Measurements from ENCODE around the gene ARMC10. TPM values are rescaled to one million over a fixed set of nuclear protein-coding genes. Genes with fewer than 3 reads are reported as not detected.
"Not testable (repeated sequence)": the region's sequence is repeated elsewhere in the genome, so short reads cannot be mapped to it uniquely, and the experiment has no call there.

The ARMC10 gene
- total RNA-seq, 6 donors from 2014 or later = 13.6 to 34.5 (median 30.4) TPM

DNA sequence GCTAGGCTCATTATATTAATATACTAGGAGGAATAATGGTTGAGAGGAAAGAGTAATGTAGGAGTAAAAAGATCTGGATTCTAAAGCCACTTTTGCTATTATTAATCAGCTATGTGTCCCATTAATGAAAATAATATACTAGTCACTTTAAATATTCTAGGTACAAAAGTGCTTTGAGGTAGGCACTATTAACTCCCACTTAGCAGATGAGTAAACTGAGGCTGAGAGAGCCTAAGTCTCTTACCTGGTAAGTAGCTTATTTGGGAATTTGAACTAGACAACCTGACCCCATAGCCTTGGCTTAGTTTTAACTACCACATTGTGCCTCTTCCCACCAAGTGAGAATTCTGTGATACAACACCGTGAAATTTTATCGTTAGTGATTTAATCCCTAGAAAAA, 6.0 kb downstream of the ARMC10 start:
- H3K27me3 ChIP-seq = no peaks in the 10 kb centered on the region
- no peak for DNase-seq
- peaks cover 3 to 30% (median 7%) of the 10 kb centered on the region in 4 donors for H3K36me3 ChIP-seq
- no peak for ATAC-seq (ENCODE audit: low FRiP score in 2 of 2)
- H3K4me3 ChIP-seq = no peak overlapping the region
- 99 to 100% methylated on average over 2 of the region's 2 CpGs for WGBS, 2 donors
- no peaks in the 10 kb centered on the region for H3K9me3 ChIP-seq
- TF ChIP-seq EP300 (IDR thresholded peaks at IDR 0.05) = no peak
- no peak for TF ChIP-seq POLR2AphosphoS5 (IDR thresholded peaks at IDR 0.05)
- TF ChIP-seq, protein P1, sequence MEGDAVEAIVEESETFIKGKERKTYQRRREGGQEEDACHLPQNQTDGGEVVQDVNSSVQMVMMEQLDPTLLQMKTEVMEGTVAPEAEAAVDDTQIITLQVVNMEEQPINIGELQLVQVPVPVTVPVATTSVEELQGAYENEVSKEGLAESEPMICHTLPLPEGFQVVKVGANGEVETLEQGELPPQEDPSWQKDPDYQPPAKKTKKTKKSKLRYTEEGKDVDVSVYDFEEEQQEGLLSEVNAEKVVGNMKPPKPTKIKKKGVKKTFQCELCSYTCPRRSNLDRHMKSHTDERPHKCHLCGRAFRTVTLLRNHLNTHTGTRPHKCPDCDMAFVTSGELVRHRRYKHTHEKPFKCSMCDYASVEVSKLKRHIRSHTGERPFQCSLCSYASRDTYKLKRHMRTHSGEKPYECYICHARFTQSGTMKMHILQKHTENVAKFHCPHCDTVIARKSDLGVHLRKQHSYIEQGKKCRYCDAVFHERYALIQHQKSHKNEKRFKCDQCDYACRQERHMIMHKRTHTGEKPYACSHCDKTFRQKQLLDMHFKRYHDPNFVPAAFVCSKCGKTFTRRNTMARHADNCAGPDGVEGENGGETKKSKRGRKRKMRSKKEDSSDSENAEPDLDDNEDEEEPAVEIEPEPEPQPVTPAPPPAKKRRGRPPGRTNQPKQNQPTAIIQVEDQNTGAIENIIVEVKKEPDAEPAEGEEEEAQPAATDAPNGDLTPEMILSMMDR (IDR thresholded peaks at IDR 0.05) = no peak
- no peak for TF ChIP-seq POLR2A (IDR thresholded peaks at IDR 0.05)
- H3K4me1 ChIP-seq = peaks cover 9 to 12% (median 11%) of the 10 kb centered on the region in 4 donors
- H3K27ac ChIP-seq = no peak overlapping the region

DNA sequence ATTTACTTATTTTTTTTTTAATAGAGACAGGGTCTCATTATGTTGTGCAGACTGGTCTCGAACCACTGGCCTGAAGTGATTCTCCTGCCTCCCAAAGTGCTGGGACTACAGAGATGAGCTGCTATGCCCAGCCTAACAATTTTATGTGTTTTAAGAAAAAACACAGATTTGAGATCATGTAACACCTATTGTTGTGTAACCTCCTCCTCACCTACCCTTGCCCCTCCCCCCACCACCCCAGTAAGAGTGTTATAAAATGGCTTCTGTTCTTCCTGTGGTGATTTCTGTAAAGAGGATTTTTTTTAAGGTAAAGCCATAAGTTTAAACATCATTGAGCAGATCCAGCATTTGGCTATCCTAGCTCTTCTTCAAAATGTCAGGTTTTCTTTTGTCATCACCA, 7.6 kb downstream of the ARMC10 start:
- DNase-seq (no peak), ATAC-seq (ENCODE audit: low FRiP score in 2 of 2) (no peak)
- H3K4me1 ChIP-seq = no peaks in the 10 kb centered on the region
- no peak overlapping the region for H3K4me3 ChIP-seq
- H3K27me3 ChIP-seq = no peaks in the 10 kb centered on the region
- peaks cover 6 to 43% (median 10%) of the 10 kb centered on the region in 4 donors for H3K36me3 ChIP-seq
- H3K27ac ChIP-seq = no peak overlapping the region
- no peaks in the 10 kb centered on the region for H3K9me3 ChIP-seq
- TF ChIP-seq POLR2AphosphoS5 (IDR thresholded peaks at IDR 0.05) (no peak), EP300 (IDR thresholded peaks at IDR 0.05) (no peak), POLR2A (IDR thresholded peaks at IDR 0.05) (no peak)
- TF ChIP-seq, protein P1 (IDR thresholded peaks at IDR 0.05) = no peak
- WGBS, 2 donors = 100% methylated on average over 1 of the region's 1 CpG

DNA sequence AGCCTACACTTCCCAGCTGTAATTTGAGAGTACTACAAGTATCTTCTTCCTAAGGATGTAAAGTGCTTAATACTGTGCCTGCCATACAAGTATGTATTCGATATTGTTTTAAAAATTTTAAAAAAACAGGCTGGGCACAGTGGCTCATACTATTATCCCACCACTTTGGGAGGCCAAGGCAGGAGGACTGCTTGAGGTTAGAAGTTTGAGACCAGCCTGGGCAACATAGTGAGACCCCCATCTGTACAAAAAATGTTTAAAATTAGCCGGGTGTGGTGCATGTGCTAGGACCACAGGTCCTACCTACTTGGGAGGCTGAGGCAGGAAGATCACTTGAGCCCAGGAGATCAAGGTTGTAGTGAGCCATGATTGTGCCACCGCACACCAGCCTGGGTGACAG, 8.3 kb downstream of the ARMC10 start:
- peaks cover 6 to 50% (median 10%) of the 10 kb centered on the region in 4 donors for H3K36me3 ChIP-seq
- TF ChIP-seq POLR2A (IDR thresholded peaks at IDR 0.05) = no peak
- TF ChIP-seq, protein P1 (IDR thresholded peaks at IDR 0.05) = no peak
- TF ChIP-seq POLR2AphosphoS5 (IDR thresholded peaks at IDR 0.05) = no peak
- no peak for TF ChIP-seq EP300 (IDR thresholded peaks at IDR 0.05)
- H3K4me1 ChIP-seq = no peaks in the 10 kb centered on the region
- no peak overlapping the region for H3K27ac ChIP-seq
- WGBS, 2 donors = 91 to 92% methylated on average over 3 of the region's 3 CpGs
- no peaks in the 10 kb centered on the region for H3K9me3 ChIP-seq
- no peaks in the 10 kb centered on the region for H3K27me3 ChIP-seq
- H3K4me3 ChIP-seq = no peak overlapping the region
- ATAC-seq (ENCODE audit: low FRiP score in 2 of 2) (no peak), DNase-seq (no peak)

DNA sequence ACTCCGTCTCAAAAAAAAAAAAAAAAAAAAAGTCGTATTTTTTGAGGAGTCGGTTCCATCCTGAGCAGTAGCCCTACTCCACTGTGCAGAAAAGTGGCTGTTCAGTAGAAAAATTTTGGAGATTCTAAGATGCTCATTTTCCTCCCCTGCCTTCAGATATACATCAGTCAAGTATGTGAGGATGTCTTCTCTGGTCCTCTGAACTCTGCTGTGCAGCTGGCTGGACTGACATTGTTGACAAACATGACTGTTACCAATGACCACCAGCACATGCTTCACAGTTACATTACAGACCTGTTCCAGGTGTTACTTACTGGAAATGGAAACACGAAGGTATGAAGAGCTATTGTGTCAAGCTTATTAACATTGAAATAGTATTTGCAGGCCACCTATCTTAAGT, 17.4 kb downstream of the ARMC10 start:
- H3K4me3 ChIP-seq; H3K27ac ChIP-seq; ATAC-seq (ENCODE audit: low FRiP score in 2 of 2); H3K27me3 ChIP-seq; H3K4me1 ChIP-seq; DNase-seq; H3K9me3 ChIP-seq: not testable (repeated sequence)
- H3K36me3 ChIP-seq = peaks cover 0 to 46% (median 6%) of the 10 kb centered on the region in 4 donors
- 68 to 73% methylated on average over 4 of the region's 4 CpGs for WGBS, 2 donors

DNA sequence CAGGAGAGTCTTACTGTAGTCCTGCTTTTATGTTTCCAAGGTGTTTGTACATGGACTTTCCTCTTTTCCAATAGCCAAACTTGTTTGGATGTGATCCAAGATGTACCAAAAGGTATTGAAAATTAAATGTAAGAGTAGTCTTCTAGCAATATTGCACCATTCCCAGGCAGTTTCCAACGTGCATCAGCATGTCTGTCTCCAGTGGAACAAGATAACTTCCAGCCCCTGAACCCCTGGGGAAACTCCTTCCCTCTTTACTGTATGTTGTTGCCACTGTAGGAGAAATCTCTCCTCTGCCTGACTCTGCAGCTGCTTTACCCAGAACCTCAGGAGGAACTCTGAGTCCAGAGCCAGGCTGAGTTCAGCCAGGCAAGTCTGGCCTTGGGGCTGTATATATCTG, 18.5 kb downstream of the ARMC10 start:
- Histone ChIP-seq H3K9me3 (no peaks in the 10 kb centered on the region), H3K4me3 (no peak overlapping the region), H3K27me3 (no peaks in the 10 kb centered on the region), H3K4me1 (no peaks in the 10 kb centered on the region), H3K27ac (no peak overlapping the region), H3K36me3 (peaks cover 0 to 41% (median 4%) of the 10 kb centered on the region in 4 donors)
- 29 to 68% methylated on average over 1 of the region's 1 CpG for WGBS, 2 donors
- DNase-seq (no peak), ATAC-seq (ENCODE audit: low FRiP score in 2 of 2) (no peak)
- TF ChIP-seq POLR2A (IDR thresholded peaks at IDR 0.05) (no peak), EP300 (IDR thresholded peaks at IDR 0.05) (no peak), POLR2AphosphoS5 (IDR thresholded peaks at IDR 0.05) (no peak)
- TF ChIP-seq, protein P1 (IDR thresholded peaks at IDR 0.05) = no peak

Measured in upper lobe of left lung (tissue), 6 donors.